Measurements from ENCODE around the gene CXCL12.

CXCL12 gene

GRCh38 chr10:44353721-44354120 is 31.2 kb downstream of the CXCL12 start:
- Histone ChIP-seq H3K4me3 (ENCODE audit: insufficient read depth, low read depth, low read length) (no peak overlapping the region), H3K27ac (ENCODE audit: insufficient read depth, low read depth, low read length, poor library complexity, severe bottlenecking) (no peak overlapping the region), H3K36me3 (ENCODE audit: control insufficient read depth, insufficient read depth, low read length) (no peaks in the 10 kb centered on the region), H3K9me3 (ENCODE audit: control insufficient read depth, low read length) (no peaks in the 10 kb centered on the region), H3K4me1 (ENCODE audit: control insufficient read depth, insufficient read depth, low read length) (peaks cover 8% of the 10 kb centered on the region), H3K27me3 (ENCODE audit: control insufficient read depth, insufficient read depth, low read length, poor library complexity, severe bottlenecking) (no peaks in the 10 kb centered on the region)
- WGBS, 2 experiments, result 97 to 99% methylated on average over 7 of the region's 7 CpGs

- Histone ChIP-seq H3K4me1 (ENCODE audit: control insufficient read depth, insufficient read depth, low read length) (peaks cover 8% of the 10 kb centered on the region), H3K4me3 (ENCODE audit: insufficient read depth, low read depth, low read length) (no peak overlapping the region), H3K27me3 (ENCODE audit: control insufficient read depth, insufficient read depth, low read length, poor library complexity, severe bottlenecking) (no peaks in the 10 kb centered on the region), H3K9me3 (ENCODE audit: control insufficient read depth, low read length) (no peaks in the 10 kb centered on the region), H3K36me3 (ENCODE audit: control insufficient read depth, insufficient read depth, low read length) (no peaks in the 10 kb centered on the region), H3K27ac (ENCODE audit: insufficient read depth, low read depth, low read length, poor library complexity, severe bottlenecking) (no peak overlapping the region)
- WGBS, 2 experiments, result 92 to 93% methylated on average over 4 of the region's 4 CpGs
Measured at GRCh38 chr10:44353128-44353390, 31.8 kb downstream of the CXCL12 start.

GRCh38 chr10:44352316-44353127 is 32.4 kb downstream of the CXCL12 start:
- H3K36me3 ChIP-seq (ENCODE audit: control insufficient read depth, insufficient read depth, low read length), result no peaks in the 10 kb centered on the region
- WGBS, 2 experiments, result 89 to 90% methylated on average over 11 of the region's 11 CpGs
- H3K4me3 ChIP-seq (ENCODE audit: insufficient read depth, low read depth, low read length), result no peak overlapping the region
- no peak overlapping the region for H3K27ac ChIP-seq (ENCODE audit: insufficient read depth, low read depth, low read length, poor library complexity, severe bottlenecking)
- no peaks in the 10 kb centered on the region for H3K27me3 ChIP-seq (ENCODE audit: control insufficient read depth, insufficient read depth, low read length, poor library complexity, severe bottlenecking)
- H3K4me1 ChIP-seq (ENCODE audit: control insufficient read depth, insufficient read depth, low read length), result peaks cover 8% of the 10 kb centered on the region
- H3K9me3 ChIP-seq (ENCODE audit: control insufficient read depth, low read length), result no peaks in the 10 kb centered on the region

GRCh38 chr10:44348496-44348895 is 36.4 kb downstream of the CXCL12 start:
- no peaks in the 10 kb centered on the region for H3K36me3 ChIP-seq (ENCODE audit: control insufficient read depth, insufficient read depth, low read length)
- no peaks in the 10 kb centered on the region for H3K9me3 ChIP-seq (ENCODE audit: control insufficient read depth, low read length)
- WGBS, 2 experiments, result 91% methylated on average over 5 of the region's 5 CpGs
- H3K27me3 ChIP-seq (ENCODE audit: control insufficient read depth, insufficient read depth, low read length, poor library complexity, severe bottlenecking), result no peaks in the 10 kb centered on the region
- H3K4me3 ChIP-seq (ENCODE audit: insufficient read depth, low read depth, low read length), result no peak overlapping the region
- no peaks in the 10 kb centered on the region for H3K4me1 ChIP-seq (ENCODE audit: control insufficient read depth, insufficient read depth, low read length)
- no peak overlapping the region for H3K27ac ChIP-seq (ENCODE audit: insufficient read depth, low read depth, low read length, poor library complexity, severe bottlenecking)

GRCh38 chr10:44347609-44348400 is 37.1 kb downstream of the CXCL12 start:
- Histone ChIP-seq H3K4me3 (ENCODE audit: insufficient read depth, low read depth, low read length) (no peak overlapping the region), H3K27me3 (ENCODE audit: control insufficient read depth, insufficient read depth, low read length, poor library complexity, severe bottlenecking) (no peaks in the 10 kb centered on the region), H3K4me1 (ENCODE audit: control insufficient read depth, insufficient read depth, low read length) (no peaks in the 10 kb centered on the region), H3K36me3 (ENCODE audit: control insufficient read depth, insufficient read depth, low read length) (no peaks in the 10 kb centered on the region), H3K9me3 (ENCODE audit: control insufficient read depth, low read length) (no peaks in the 10 kb centered on the region), H3K27ac (ENCODE audit: insufficient read depth, low read depth, low read length, poor library complexity, severe bottlenecking) (no peak overlapping the region)
- WGBS, 2 experiments, result 85% methylated on average over 10 of the region's 10 CpGs

- H3K9me3 ChIP-seq (ENCODE audit: control insufficient read depth, low read length), result no peaks in the 10 kb centered on the region
- WGBS, 2 experiments, result 89 to 93% methylated on average over 6 of the region's 6 CpGs
- no peaks in the 10 kb centered on the region for H3K27me3 ChIP-seq (ENCODE audit: control insufficient read depth, insufficient read depth, low read length, poor library complexity, severe bottlenecking)
- no peak overlapping the region for H3K27ac ChIP-seq (ENCODE audit: insufficient read depth, low read depth, low read length, poor library complexity, severe bottlenecking)
- no peaks in the 10 kb centered on the region for H3K4me1 ChIP-seq (ENCODE audit: control insufficient read depth, insufficient read depth, low read length)
- no peaks in the 10 kb centered on the region for H3K36me3 ChIP-seq (ENCODE audit: control insufficient read depth, insufficient read depth, low read length)
- H3K4me3 ChIP-seq (ENCODE audit: insufficient read depth, low read depth, low read length), result no peak overlapping the region
Measured at GRCh38 chr10:44344727-44345126, 40.2 kb downstream of the CXCL12 start.

- H3K27me3 ChIP-seq (ENCODE audit: control insufficient read depth, insufficient read depth, low read length, poor library complexity, severe bottlenecking), result no peaks in the 10 kb centered on the region
- no peaks in the 10 kb centered on the region for H3K4me1 ChIP-seq (ENCODE audit: control insufficient read depth, insufficient read depth, low read length)
- 46 to 57% methylated on average over 3 of the region's 3 CpGs for WGBS, 2 experiments
- no peak overlapping the region for H3K27ac ChIP-seq (ENCODE audit: insufficient read depth, low read depth, low read length, poor library complexity, severe bottlenecking)
- H3K9me3 ChIP-seq (ENCODE audit: control insufficient read depth, low read length), result no peaks in the 10 kb centered on the region
- H3K36me3 ChIP-seq (ENCODE audit: control insufficient read depth, insufficient read depth, low read length), result no peaks in the 10 kb centered on the region
- no peak overlapping the region for H3K4me3 ChIP-seq (ENCODE audit: insufficient read depth, low read depth, low read length)
Measured at GRCh38 chr10:44343843-44344242, 41.1 kb downstream of the CXCL12 start.

GRCh38 chr10:44341886-44342285 is 43.0 kb downstream of the CXCL12 start:
- 93 to 95% methylated on average over 3 of the region's 3 CpGs for whole genome bisulfite sequencing, 2 experiments
- Histone ChIP-seq H3K36me3 (ENCODE audit: control insufficient read depth, insufficient read depth, low read length) (no peaks in the 10 kb centered on the region), H3K4me1 (ENCODE audit: control insufficient read depth, insufficient read depth, low read length) (no peaks in the 10 kb centered on the region), H3K4me3 (ENCODE audit: insufficient read depth, low read depth, low read length) (no peak overlapping the region), H3K27me3 (ENCODE audit: control insufficient read depth, insufficient read depth, low read length, poor library complexity, severe bottlenecking) (no peaks in the 10 kb centered on the region), H3K9me3 (ENCODE audit: control insufficient read depth, low read length) (no peaks in the 10 kb centered on the region), H3K27ac (ENCODE audit: insufficient read depth, low read depth, low read length, poor library complexity, severe bottlenecking) (no peak overlapping the region)

GRCh38 chr10:44340557-44340956 is 44.3 kb downstream of the CXCL12 start:
- WGBS, 2 experiments, result 96 to 100% methylated on average over 3 of the region's 3 CpGs
- H3K36me3 ChIP-seq (ENCODE audit: control insufficient read depth, insufficient read depth, low read length), result no peaks in the 10 kb centered on the region
- H3K9me3 ChIP-seq (ENCODE audit: control insufficient read depth, low read length), result no peaks in the 10 kb centered on the region
- H3K27ac ChIP-seq (ENCODE audit: insufficient read depth, low read depth, low read length, poor library complexity, severe bottlenecking), result no peak overlapping the region
- H3K4me1 ChIP-seq (ENCODE audit: control insufficient read depth, insufficient read depth, low read length), result no peaks in the 10 kb centered on the region
- H3K4me3 ChIP-seq (ENCODE audit: insufficient read depth, low read depth, low read length), result no peak overlapping the region
- no peaks in the 10 kb centered on the region for H3K27me3 ChIP-seq (ENCODE audit: control insufficient read depth, insufficient read depth, low read length, poor library complexity, severe bottlenecking)

GRCh38 chr10:44339218-44339617 is 45.7 kb downstream of the CXCL12 start:
- Histone ChIP-seq H3K4me3 (ENCODE audit: insufficient read depth, low read depth, low read length) (no peak overlapping the region), H3K27ac (ENCODE audit: insufficient read depth, low read depth, low read length, poor library complexity, severe bottlenecking) (no peak overlapping the region), H3K27me3 (ENCODE audit: control insufficient read depth, insufficient read depth, low read length, poor library complexity, severe bottlenecking) (no peaks in the 10 kb centered on the region), H3K9me3 (ENCODE audit: control insufficient read depth, low read length) (no peaks in the 10 kb centered on the region), H3K4me1 (ENCODE audit: control insufficient read depth, insufficient read depth, low read length) (no peaks in the 10 kb centered on the region), H3K36me3 (ENCODE audit: control insufficient read depth, insufficient read depth, low read length) (no peaks in the 10 kb centered on the region)
- WGBS, 2 experiments, result 85 to 90% methylated on average over 3 of the region's 3 CpGs

All from ectodermal cell (in vitro differentiated cells).